22Rv1 (cell line): ENCODE measurements around the gene PCSK5.

Source experiments
- ZFX ChIP-seq: fragments of 450-650 bp; IDR thresholded peaks from 2 replicates; pipeline ENCODE4 v1.6.1; 2017; ENCODE audit warnings: antibody characterized with exemption, borderline replicate concordance
- TF ChIP-seq, protein P1 (sequence below): fragments of 450-650 bp; IDR thresholded peaks from 2 replicates; pipeline ENCODE4 v1.5.1; 2017; ENCODE audit warnings: mild to moderate bottlenecking

DNA sequence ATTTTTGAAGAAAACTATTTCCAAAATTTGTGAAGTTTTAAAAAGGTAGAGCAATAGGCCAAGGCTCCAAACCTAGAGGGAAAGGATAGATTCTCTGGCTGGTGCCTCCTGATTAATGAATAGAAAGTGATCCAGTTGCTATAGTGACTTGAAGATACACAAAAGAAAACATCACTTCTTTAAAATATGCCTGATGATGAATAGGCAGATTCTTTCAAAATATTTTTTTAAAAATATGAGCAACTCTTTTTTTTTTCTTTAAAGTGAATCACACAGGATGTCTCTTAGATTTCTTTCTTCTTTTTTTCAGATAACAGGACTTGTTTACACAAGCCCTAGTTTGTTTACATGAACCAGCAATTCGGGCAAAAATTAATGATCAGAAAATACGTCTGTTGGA is 379.3 kb downstream of the PCSK5 start:
- TF ChIP-seq, protein P1, sequence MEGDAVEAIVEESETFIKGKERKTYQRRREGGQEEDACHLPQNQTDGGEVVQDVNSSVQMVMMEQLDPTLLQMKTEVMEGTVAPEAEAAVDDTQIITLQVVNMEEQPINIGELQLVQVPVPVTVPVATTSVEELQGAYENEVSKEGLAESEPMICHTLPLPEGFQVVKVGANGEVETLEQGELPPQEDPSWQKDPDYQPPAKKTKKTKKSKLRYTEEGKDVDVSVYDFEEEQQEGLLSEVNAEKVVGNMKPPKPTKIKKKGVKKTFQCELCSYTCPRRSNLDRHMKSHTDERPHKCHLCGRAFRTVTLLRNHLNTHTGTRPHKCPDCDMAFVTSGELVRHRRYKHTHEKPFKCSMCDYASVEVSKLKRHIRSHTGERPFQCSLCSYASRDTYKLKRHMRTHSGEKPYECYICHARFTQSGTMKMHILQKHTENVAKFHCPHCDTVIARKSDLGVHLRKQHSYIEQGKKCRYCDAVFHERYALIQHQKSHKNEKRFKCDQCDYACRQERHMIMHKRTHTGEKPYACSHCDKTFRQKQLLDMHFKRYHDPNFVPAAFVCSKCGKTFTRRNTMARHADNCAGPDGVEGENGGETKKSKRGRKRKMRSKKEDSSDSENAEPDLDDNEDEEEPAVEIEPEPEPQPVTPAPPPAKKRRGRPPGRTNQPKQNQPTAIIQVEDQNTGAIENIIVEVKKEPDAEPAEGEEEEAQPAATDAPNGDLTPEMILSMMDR = no peak
- TF ChIP-seq ZFX = no peak
